Brain microvascular endothelial cell (primary cell): Measurements from ENCODE around the gene PERCC1.

Experiments used
- DNase-seq: peaks from one replicate; pipeline ENCODE4 v3.0.0-alpha.2; 2020
- H3K27ac ChIP-seq: fragments of 250-450 bp; sonication (Bioruptor Pico); 2 replicates; pipeline ENCODE4 v1.5.1; 2020; ENCODE audit warnings: mild to moderate bottlenecking, moderate library complexity
- H3K27me3 ChIP-seq: fragments of 250-450 bp; sonication (Bioruptor Pico); replicated peaks from 2 replicates; pipeline ENCODE4 v1.5.1; 2020; ENCODE audit warnings: mild to moderate bottlenecking
- H3K36me3 ChIP-seq: fragments of 250-450 bp; sonication (Bioruptor Pico); replicated peaks from 2 replicates; pipeline ENCODE4 v1.5.1; 2020; ENCODE audit warnings: mild to moderate bottlenecking
- H3K4me3 ChIP-seq: 2 replicates; pipeline ENCODE4 v1.5.1; 2011; ENCODE audit warnings: low read depth, mild to moderate bottlenecking, control low read depth, low read length, moderate library complexity
- in situ Hi-C: cut with HindIII; loops from 2 replicates; pipeline ENCODE4 v1.10.0; 2017; ENCODE audit warnings: low sequenced_read_pairs, low pct_ligation_motif_present
- TF ChIP-seq, protein P1 (sequence below): IDR thresholded peaks from 2 replicates; pipeline ENCODE4 v1.5.1; 2011; ENCODE audit warnings: low read depth, mild to moderate bottlenecking, moderate library complexity, low read length, control low read depth, inconsistent platforms; ENCODE audit errors: missing control alignments

The PERCC1 gene

GRCh38 chr16:1461146-1461545 is 30.3 kb downstream of the PERCC1 start:
- TF ChIP-seq, protein P1, sequence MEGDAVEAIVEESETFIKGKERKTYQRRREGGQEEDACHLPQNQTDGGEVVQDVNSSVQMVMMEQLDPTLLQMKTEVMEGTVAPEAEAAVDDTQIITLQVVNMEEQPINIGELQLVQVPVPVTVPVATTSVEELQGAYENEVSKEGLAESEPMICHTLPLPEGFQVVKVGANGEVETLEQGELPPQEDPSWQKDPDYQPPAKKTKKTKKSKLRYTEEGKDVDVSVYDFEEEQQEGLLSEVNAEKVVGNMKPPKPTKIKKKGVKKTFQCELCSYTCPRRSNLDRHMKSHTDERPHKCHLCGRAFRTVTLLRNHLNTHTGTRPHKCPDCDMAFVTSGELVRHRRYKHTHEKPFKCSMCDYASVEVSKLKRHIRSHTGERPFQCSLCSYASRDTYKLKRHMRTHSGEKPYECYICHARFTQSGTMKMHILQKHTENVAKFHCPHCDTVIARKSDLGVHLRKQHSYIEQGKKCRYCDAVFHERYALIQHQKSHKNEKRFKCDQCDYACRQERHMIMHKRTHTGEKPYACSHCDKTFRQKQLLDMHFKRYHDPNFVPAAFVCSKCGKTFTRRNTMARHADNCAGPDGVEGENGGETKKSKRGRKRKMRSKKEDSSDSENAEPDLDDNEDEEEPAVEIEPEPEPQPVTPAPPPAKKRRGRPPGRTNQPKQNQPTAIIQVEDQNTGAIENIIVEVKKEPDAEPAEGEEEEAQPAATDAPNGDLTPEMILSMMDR: no peak
- Histone ChIP-seq H3K4me3 (no peak overlapping the region), H3K36me3 (peaks cover 16% of the 10 kb centered on the region), H3K27ac (no peak overlapping the region), H3K27me3 (no peaks in the 10 kb centered on the region)
- in situ Hi-C loops: no loop called here
- DNase-seq: no peak

DNA sequence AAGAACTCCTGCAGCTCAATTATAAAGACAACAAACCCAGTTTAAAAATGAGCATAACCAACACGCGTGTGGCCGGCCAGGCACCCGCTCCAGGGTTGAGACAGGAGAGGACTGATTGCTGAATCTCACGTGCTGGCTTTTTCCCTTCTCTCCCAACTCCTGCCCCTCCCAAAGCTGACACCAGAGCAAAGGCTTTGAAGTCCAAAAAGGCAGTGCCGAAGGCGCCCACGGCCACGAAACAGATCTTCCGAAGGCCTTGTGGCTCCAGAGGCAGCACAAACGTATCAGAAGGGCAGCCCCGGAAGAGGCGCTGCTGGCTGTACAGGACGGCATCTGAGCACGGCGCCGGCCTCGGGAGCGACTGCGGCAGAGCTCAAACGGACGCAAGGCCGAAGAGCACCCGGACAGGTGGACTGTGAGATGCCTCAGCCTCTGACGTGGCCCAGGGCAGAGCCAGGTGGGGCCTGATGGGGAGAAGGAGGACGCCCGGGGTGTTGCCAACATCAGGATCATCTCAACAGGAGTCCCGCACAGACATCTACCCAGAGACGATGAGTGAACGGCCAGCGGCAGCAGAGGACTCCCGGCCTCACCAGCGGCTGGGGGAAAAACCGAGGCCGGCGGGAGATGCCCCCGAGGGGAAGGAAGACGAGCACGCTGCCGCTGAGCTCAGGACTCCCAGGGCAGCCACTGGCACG is 33.5 kb downstream of the PERCC1 start:
- H3K27me3 ChIP-seq: no peaks in the 10 kb centered on the region
- TF ChIP-seq, protein P1: no peak
- H3K27ac ChIP-seq: no peak overlapping the region
- no peak for DNase-seq
- H3K36me3 ChIP-seq: peaks cover 13% of the 10 kb centered on the region
- in situ Hi-C loops: no loop called here
- H3K4me3 ChIP-seq: no peak overlapping the region

GRCh38 chr16:1464894-1465566 is 34.2 kb downstream of the PERCC1 start:
- DNase-seq: no peak
- in situ Hi-C loops: no loop called here
- peaks cover 13% of the 10 kb centered on the region for H3K36me3 ChIP-seq
- H3K27ac ChIP-seq: no peak overlapping the region
- H3K4me3 ChIP-seq: no peak overlapping the region
- no peaks in the 10 kb centered on the region for H3K27me3 ChIP-seq
- TF ChIP-seq, protein P1: no peak

DNA sequence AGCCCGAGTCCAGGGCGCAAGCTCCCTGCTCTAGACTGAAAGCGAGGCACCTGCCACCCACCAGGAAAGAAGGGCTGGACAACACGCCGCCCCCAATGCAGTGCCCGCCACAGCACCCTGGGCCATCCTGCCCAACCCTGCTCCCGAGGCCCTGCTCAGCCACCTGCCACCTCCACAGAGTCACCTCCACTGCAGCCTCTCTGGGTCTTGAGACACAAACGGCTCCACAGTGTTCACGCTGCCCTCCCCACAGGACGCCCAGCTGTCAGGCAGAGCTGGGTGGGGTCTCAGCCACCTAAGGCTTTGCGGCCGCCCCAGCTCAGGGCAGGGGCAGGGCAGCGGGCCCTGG is 34.7 kb downstream of the PERCC1 start:
- TF ChIP-seq, protein P1: no peak

GRCh38 chr16:1466054-1466453 is 35.2 kb downstream of the PERCC1 start:
- in situ Hi-C loops: no loop called here
- no peaks in the 10 kb centered on the region for H3K27me3 ChIP-seq
- H3K4me3 ChIP-seq: no peak overlapping the region
- H3K36me3 ChIP-seq: peaks cover 3% of the 10 kb centered on the region
- no peak for DNase-seq
- H3K27ac ChIP-seq: no peak overlapping the region
- TF ChIP-seq, protein P1: no peak

More for the DNA sequence above, 34.7 kb downstream of the PERCC1 start:
- H3K4me3 ChIP-seq: no peak overlapping the region
- H3K27ac ChIP-seq: no peak overlapping the region
- no peaks in the 10 kb centered on the region for H3K27me3 ChIP-seq
- in situ Hi-C loops: no loop called here
- H3K36me3 ChIP-seq: peaks cover 8% of the 10 kb centered on the region
- DNase-seq: no peak
